Loucy (cell line): ENCODE measurements around the gene FHIT.

ENCODE experiments used
- H2AFZ ChIP-seq: fragments of 200-600 bp; sonication (generic); 2 replicates; pipeline ENCODE4 v1.6.0; 2016; ENCODE audit warnings: antibody characterized with exemption, mild to moderate bottlenecking, low read length, moderate library complexity
- H3F3A ChIP-seq: fragments of 200-600 bp; 2 replicates; pipeline ENCODE4 v1.6.0; 2016; ENCODE audit warnings: antibody characterized with exemption, low read depth, mild to moderate bottlenecking
- H3K27me3 ChIP-seq: fragments of 200-600 bp; sonication (generic); 2 replicates; pipeline ENCODE4 v1.6.1; 2014; ENCODE audit warnings: low read length, mild to moderate bottlenecking; ENCODE audit not compliant: insufficient read depth, poor library complexity, severe bottlenecking
- H3K36me3 ChIP-seq: fragments of 200-600 bp; sonication (generic); 2 replicates; pipeline ENCODE4 v1.6.1; 2016; ENCODE audit warnings: low read length; ENCODE audit not compliant: insufficient read depth
- H3K4me1 ChIP-seq: fragments of 200-600 bp; sonication (generic); 2 replicates; pipeline ENCODE4 v1.5.1; 2014; ENCODE audit warnings: low read length, mild to moderate bottlenecking; ENCODE audit not compliant: insufficient read depth, poor library complexity, severe bottlenecking
- H3K4me2 ChIP-seq: fragments of 200-600 bp; sonication (generic); 2 replicates; pipeline ENCODE4 v1.6.0; 2014; ENCODE audit warnings: antibody characterized with exemption, low read length, low read depth, mild to moderate bottlenecking; ENCODE audit not compliant: poor library complexity, severe bottlenecking
- H3K4me3 ChIP-seq: fragments of 200-600 bp; sonication (generic); 2 replicates; pipeline ENCODE4 v1.5.1; 2014; ENCODE audit warnings: low read length, mild to moderate bottlenecking, mixed read lengths; ENCODE audit not compliant: poor library complexity, severe bottlenecking
- H3K79me2 ChIP-seq: fragments of 200-600 bp; sonication (generic); 2 replicates; pipeline ENCODE4 v1.6.1; 2014; ENCODE audit warnings: low read length; ENCODE audit not compliant: insufficient read depth
- H3K9ac ChIP-seq: fragments of 200-600 bp; sonication (generic); 2 replicates; pipeline ENCODE4 v1.6.0; 2014; ENCODE audit warnings: mild to moderate bottlenecking, low read depth, low read length, moderate library complexity; ENCODE audit not compliant: poor library complexity, severe bottlenecking
- H3K9me2 ChIP-seq: fragments of 200-600 bp; sonication (generic); replicated peaks from 2 replicates; pipeline ENCODE4 v1.6.1; 2016; ENCODE audit warnings: low read depth, low read length, mixed read lengths
- H3K9me3 ChIP-seq: fragments of 200-600 bp; sonication (generic); 2 replicates; pipeline ENCODE4 v1.6.1; 2014; ENCODE audit warnings: mild to moderate bottlenecking, antibody characterized with exemption, low read length, low read depth; ENCODE audit not compliant: insufficient read depth
- H4K20me1 ChIP-seq: fragments of 200-600 bp; sonication (generic); 2 replicates; pipeline ENCODE4 v1.6.0; 2014; ENCODE audit warnings: antibody characterized with exemption, low read length, mild to moderate bottlenecking; ENCODE audit not compliant: insufficient read depth, poor library complexity, severe bottlenecking
- CTCF ChIP-seq: fragments of 200-600 bp; sonication (generic); conservative IDR thresholded peaks from 2 replicates; pipeline ENCODE4 v1.5.1; 2014; ENCODE audit warnings: mild to moderate bottlenecking, antibody characterized with exemption, low read length
- EZH2phosphoT487 ChIP-seq: fragments of 200-600 bp; IDR thresholded peaks from 2 replicates; pipeline ENCODE4 v1.6.1; 2018; ENCODE audit warnings: antibody characterized with exemption, mild to moderate bottlenecking, moderate library complexity, borderline replicate concordance

FHIT gene

GRCh38 chr3:60613769-60614303, 637.4 kb downstream of the FHIT start:
- H3K9me3 ChIP-seq = no peaks in the 10 kb centered on the region
- H3F3A ChIP-seq = no peaks in the 10 kb centered on the region
- no peaks in the 10 kb centered on the region for H3K9me2 ChIP-seq
- H2AFZ ChIP-seq = no peak overlapping the region
- H3K4me3 ChIP-seq = no peak overlapping the region
- no peaks in the 10 kb centered on the region for H3K4me1 ChIP-seq
- no peak overlapping the region for H3K4me2 ChIP-seq
- no peak for TF ChIP-seq EZH2phosphoT487
- TF ChIP-seq CTCF = no peak
- no peaks in the 10 kb centered on the region for H4K20me1 ChIP-seq
- H3K79me2 ChIP-seq = no peaks in the 10 kb centered on the region
- no peak overlapping the region for H3K9ac ChIP-seq
- no peaks in the 10 kb centered on the region for H3K36me3 ChIP-seq
- no peaks in the 10 kb centered on the region for H3K27me3 ChIP-seq

GRCh38 chr3:60610441-60611112, 640.7 kb downstream of the FHIT start:
- H3K36me3 ChIP-seq = no peaks in the 10 kb centered on the region
- H4K20me1 ChIP-seq = no peaks in the 10 kb centered on the region
- no peak overlapping the region for H3K9ac ChIP-seq
- H3K4me3 ChIP-seq = no peak overlapping the region
- H3K27me3 ChIP-seq = no peaks in the 10 kb centered on the region
- TF ChIP-seq CTCF = no peak
- TF ChIP-seq EZH2phosphoT487 = no peak
- H3F3A ChIP-seq = no peaks in the 10 kb centered on the region
- H3K4me1 ChIP-seq = no peaks in the 10 kb centered on the region
- no peaks in the 10 kb centered on the region for H3K9me2 ChIP-seq
- no peak overlapping the region for H3K4me2 ChIP-seq
- no peak overlapping the region for H2AFZ ChIP-seq
- H3K9me3 ChIP-seq = no peaks in the 10 kb centered on the region
- H3K79me2 ChIP-seq = no peaks in the 10 kb centered on the region

- Histone ChIP-seq H3F3A (no peaks in the 10 kb centered on the region), H3K9ac (no peak overlapping the region), H3K27me3 (no peaks in the 10 kb centered on the region), H4K20me1 (no peaks in the 10 kb centered on the region), H3K4me2 (no peak overlapping the region), H3K4me3 (no peak overlapping the region), H3K9me3 (no peaks in the 10 kb centered on the region), H2AFZ (no peak overlapping the region), H3K36me3 (no peaks in the 10 kb centered on the region), H3K9me2 (no peaks in the 10 kb centered on the region), H3K4me1 (no peaks in the 10 kb centered on the region), H3K79me2 (no peaks in the 10 kb centered on the region)
- TF ChIP-seq EZH2phosphoT487 (no peak), CTCF (no peak)
Measured at GRCh38 chr3:60609446-60609845, 641.8 kb downstream of the FHIT start.
